ENCODE measurements around the gene KCNE3.

DNA sequence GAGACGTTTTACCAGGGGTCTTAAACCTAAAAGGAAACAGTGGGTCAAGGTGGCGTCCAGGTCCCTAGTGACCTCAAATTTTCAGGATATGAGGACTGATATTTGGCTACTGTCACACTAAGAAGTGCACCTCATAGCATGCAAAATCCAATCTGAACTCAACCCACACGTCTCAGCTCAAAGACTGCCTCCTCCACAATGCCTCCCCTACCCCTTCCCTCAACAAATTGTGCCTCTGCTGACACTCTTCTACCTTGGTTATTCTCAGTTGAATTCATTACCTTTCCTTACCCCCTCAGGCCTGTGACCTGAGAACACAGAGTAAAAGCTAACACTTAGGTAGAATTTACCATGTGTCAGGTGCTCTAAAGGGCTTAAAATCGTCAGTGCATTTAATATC is 38.6 kb upstream of the KCNE3 start:
- TF ChIP-seq, protein P1, sequence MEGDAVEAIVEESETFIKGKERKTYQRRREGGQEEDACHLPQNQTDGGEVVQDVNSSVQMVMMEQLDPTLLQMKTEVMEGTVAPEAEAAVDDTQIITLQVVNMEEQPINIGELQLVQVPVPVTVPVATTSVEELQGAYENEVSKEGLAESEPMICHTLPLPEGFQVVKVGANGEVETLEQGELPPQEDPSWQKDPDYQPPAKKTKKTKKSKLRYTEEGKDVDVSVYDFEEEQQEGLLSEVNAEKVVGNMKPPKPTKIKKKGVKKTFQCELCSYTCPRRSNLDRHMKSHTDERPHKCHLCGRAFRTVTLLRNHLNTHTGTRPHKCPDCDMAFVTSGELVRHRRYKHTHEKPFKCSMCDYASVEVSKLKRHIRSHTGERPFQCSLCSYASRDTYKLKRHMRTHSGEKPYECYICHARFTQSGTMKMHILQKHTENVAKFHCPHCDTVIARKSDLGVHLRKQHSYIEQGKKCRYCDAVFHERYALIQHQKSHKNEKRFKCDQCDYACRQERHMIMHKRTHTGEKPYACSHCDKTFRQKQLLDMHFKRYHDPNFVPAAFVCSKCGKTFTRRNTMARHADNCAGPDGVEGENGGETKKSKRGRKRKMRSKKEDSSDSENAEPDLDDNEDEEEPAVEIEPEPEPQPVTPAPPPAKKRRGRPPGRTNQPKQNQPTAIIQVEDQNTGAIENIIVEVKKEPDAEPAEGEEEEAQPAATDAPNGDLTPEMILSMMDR (IDR thresholded peaks at IDR 0.05), result no peak
- TF ChIP-seq POLR2A (IDR thresholded peaks at IDR 0.05), result no peak
